AG04450 (cell line): Measurements from ENCODE around the gene RNF220. TPM values are rescaled to one million over a fixed set of nuclear protein-coding genes. Genes with fewer than 3 reads are reported as not detected.

Experiments
- CTCF ChIA-PET: fragments of 300-600, 350-600 bp; formaldehyde crosslinking; extraction: SDS; loops from one replicate; lab custom pipeline; 2022; ENCODE audit warnings: antibody characterized with exemption, inconsistent platforms; lab: Charles Lee
- POLR2A ChIA-PET: fragments of 350-600 bp; formaldehyde crosslinking; extraction: SDS; loops from one replicate; lab custom pipeline; 2021; ENCODE audit warnings: antibody characterized with exemption, inconsistent platforms; lab: Yijun Ruan, JAX
- DNase-seq: peaks from one replicate; pipeline ENCODE4 v3.0.0-alpha.2; 2011; ENCODE audit warnings: low read depth, low spot score
- H3K27ac ChIP-seq: one replicate; pipeline ENCODE4 v1.5.1; 2012; ENCODE audit warnings: low read depth, low read length, control low read depth
- H3K27me3 ChIP-seq: one replicate; pipeline ENCODE4 v1.6.0; 2012; ENCODE audit warnings: low read length; ENCODE audit not compliant: control insufficient read depth, insufficient read depth
- H3K4me3 ChIP-seq: 2 replicates; pipeline ENCODE4 v1.5.1; 2011; ENCODE audit warnings: mild to moderate bottlenecking, low read depth, low read length, control low read depth
- H3K9me3 ChIP-seq: 2 replicates; pipeline ENCODE4 v1.5.1; 2012; ENCODE audit warnings: low read length; ENCODE audit not compliant: control insufficient read depth, insufficient read depth
- polyA plus RNA-seq: library from polyadenylated mRNA; depleted of rRNA; stranded (reverse); fragments of >200 nt; gene quantifications from 2 replicates; pipeline ENCODE4 v1.2.3, GENCODE V29; 2011
- TF ChIP-seq, protein P1 (sequence below): IDR thresholded peaks from 2 replicates; pipeline ENCODE4 v1.5.1; 2011; ENCODE audit warnings: low read depth, low read length, control low read depth, inconsistent platforms

The RNF220 gene
- polyA plus RNA-seq, 1 experiment: 46.4 TPM

DNA sequence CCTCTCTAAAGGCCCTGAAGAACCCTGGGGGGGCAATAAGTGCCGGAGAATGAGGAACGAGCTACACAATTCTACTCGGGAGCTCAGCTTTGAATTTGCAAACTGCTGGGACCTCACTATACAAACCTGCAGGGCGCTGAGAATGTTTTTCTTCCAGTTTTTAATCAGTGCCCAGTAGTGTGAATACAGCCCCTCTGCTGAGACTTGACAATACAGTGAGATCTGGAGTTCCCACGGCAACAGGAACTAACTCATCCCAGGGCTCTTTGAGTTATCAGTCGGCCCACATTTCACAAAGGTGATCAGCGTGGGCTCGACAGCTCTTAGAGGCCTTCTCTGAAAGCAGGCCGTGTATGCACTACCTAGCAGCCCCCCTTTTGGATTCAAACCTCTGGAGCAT lies 227.5 kb downstream of the RNF220 start:
- POLR2A ChIA-PET: interaction anchor here (0.7 to 3.7 kb wide), 7 partner anchors 9 to 420 kb away, joined by 3 to 30 read pairs (median 8); partner anchors contain the start of genes ARMH1, DMAP1 and TMEM53
- Histone ChIP-seq H3K27me3 (no peaks in the 10 kb centered on the region), H3K4me3 (peak overlapping the region; percentile 72), H3K27ac (peak overlapping the region; percentile 61), H3K9me3 (no peaks in the 10 kb centered on the region)
- DNase-seq: no peak
- CTCF ChIA-PET: interaction anchor here (1.0 to 5.3 kb wide), 4 partner anchors 15 to 99 kb away, joined by 3 to 43 read pairs (median 9); no protein-coding TSS in a partner anchor
- TF ChIP-seq, protein P1, sequence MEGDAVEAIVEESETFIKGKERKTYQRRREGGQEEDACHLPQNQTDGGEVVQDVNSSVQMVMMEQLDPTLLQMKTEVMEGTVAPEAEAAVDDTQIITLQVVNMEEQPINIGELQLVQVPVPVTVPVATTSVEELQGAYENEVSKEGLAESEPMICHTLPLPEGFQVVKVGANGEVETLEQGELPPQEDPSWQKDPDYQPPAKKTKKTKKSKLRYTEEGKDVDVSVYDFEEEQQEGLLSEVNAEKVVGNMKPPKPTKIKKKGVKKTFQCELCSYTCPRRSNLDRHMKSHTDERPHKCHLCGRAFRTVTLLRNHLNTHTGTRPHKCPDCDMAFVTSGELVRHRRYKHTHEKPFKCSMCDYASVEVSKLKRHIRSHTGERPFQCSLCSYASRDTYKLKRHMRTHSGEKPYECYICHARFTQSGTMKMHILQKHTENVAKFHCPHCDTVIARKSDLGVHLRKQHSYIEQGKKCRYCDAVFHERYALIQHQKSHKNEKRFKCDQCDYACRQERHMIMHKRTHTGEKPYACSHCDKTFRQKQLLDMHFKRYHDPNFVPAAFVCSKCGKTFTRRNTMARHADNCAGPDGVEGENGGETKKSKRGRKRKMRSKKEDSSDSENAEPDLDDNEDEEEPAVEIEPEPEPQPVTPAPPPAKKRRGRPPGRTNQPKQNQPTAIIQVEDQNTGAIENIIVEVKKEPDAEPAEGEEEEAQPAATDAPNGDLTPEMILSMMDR: no peak

GRCh38 chr1:44634606-44635189 lies 229.6 kb downstream of the RNF220 start:
- POLR2A ChIA-PET: no interaction called here
- Histone ChIP-seq H3K9me3 (no peaks in the 10 kb centered on the region), H3K27me3 (no peaks in the 10 kb centered on the region), H3K27ac (no peak overlapping the region), H3K4me3 (no peak overlapping the region)
- TF ChIP-seq, protein P1: no peak
- CTCF ChIA-PET: interaction anchor here (0.6 to 5.3 kb wide), 2 partner anchors 17 to 321 kb away, joined by 4 to 43 read pairs; no protein-coding TSS in a partner anchor
- DNase-seq: no peak

DNA sequence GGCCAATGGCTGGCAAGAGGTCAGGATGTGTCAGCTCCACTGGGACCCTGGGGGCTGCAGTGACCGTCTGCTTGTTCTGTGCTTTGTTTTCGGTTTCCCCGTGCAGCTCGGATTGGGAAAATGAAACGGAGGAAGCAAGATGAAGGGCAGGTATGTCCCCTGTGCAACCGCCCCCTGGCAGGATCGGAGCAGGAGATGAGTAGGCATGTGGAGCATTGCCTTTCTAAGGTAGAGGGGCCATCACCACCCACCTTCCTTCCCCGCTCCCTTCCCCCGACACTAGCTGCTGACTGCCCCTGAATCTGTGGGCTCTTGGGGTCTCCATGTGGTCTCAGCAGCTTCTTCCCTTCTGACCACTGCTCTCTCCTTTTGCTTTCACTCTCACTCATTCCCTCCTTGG lies 230.4 kb downstream of the RNF220 start:
- Histone ChIP-seq H3K4me3 (no peak overlapping the region), H3K27ac (no peak overlapping the region), H3K9me3 (no peaks in the 10 kb centered on the region), H3K27me3 (no peaks in the 10 kb centered on the region)
- ChIA-PET CTCF (interaction anchor here (0.6 to 5.3 kb wide), 2 partner anchors 17 to 322 kb away, joined by 4 to 43 read pairs; no protein-coding TSS in a partner anchor), POLR2A (no interaction called here)
- TF ChIP-seq, protein P1: no peak
- DNase-seq: no peak

DNA sequence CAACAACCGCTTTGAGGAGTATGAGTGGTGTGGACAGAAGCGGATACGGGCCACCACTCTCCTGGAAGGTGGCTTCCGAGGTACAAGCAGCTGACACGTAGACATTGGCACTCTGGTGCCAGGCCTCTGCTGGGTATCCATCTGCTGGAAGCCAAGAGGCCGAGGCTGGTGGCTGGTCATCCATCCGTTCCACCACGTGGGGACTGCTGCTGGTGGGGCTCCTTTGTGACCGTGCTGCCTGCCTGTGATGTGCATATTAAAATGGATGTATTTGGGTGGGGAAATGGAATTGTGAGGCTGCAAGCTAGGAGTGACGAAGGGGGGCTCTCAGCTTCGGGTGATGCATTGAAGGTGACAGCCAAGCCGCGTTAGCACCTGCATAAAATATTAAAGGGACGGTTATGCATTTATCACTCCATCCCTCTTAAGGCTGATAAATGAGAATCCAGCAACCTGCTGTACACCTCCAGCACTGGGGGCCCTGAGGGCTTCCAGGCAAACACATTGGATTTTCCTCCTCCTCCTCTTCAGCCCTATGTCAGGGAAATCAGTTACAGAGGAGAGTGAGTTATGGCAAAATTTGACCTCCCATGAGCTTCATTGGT lies 231.1 kb downstream of the RNF220 start:
- TF ChIP-seq, protein P1: no peak
- no peaks in the 10 kb centered on the region for H3K9me3 ChIP-seq
- CTCF ChIA-PET: interaction anchor here (0.9 kb wide), 1 partner anchor 26 kb away, joined by 3 read pairs; no protein-coding TSS in a partner anchor
- H3K27ac ChIP-seq: no peak overlapping the region
- no peaks in the 10 kb centered on the region for H3K27me3 ChIP-seq
- no peak overlapping the region for H3K4me3 ChIP-seq
- POLR2A ChIA-PET: no interaction called here
- DNase-seq: no peak
